Prostate gland (tissue), 2 donors: ENCODE measurements around the gene CACNA1S.

ENCODE experiments used
- POLR2A ChIP-seq: fragments of 450-650 bp; IDR thresholded peaks from one replicate; pipeline ENCODE4 v1.6.1; 2016; ENCODE audit warnings: antibody characterized with exemption, mild to moderate bottlenecking
- POLR2AphosphoS5 ChIP-seq: sonication (generic); formaldehyde crosslinking; IDR thresholded peaks from one replicate; pipeline ENCODE4 v1.6.1; 2017; ENCODE audit warnings: antibody characterized with exemption
- TF ChIP-seq, protein P1 (sequence below), 4 experiments: fragments of 200-600 bp in 2 of 4; fragments of 450-650 bp in 2 of 4; sonication (generic) in 2 of 4; IDR thresholded peaks; 1 replicate in 3 of 4; 2 replicates in 1 of 4; pipeline ENCODE4 v1.5.1; 2016 to 2019; ENCODE audit warnings: antibody characterized with exemption in 4 of 4, mild to moderate bottlenecking in 2 of 4, moderate library complexity in 2 of 4

DNA sequence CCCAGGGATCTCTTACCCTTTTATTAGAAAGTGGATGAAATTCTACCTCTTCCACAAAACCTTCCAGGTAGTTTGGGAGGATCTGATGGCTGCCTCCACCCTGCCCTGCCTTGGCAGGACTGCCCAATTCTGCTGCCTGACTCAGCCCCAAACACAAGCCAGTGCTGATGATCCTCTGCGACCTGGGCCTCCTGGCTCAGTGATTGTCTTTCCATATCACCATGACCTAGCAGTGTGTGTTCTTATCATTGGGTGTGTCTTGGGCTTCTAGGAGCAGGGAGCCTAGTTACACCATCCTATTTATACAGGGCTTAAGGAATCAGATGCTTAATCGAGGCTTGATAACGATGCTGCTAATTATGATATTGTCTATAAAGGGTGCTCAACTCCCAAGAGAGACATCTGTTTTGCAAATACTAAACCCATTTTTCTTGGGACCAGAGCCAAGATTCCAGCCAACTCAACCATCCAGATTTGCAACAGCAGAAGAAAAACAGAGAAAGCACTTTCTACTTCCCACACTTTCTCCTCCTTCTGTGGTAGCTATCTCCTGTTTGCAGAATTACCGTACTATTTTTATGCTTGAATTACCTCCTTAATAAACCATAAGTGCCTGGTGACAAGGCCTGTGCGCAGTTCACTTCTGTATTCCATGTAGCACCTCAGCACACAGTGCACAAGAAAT lies 52.2 kb downstream of the CACNA1S start:
- TF ChIP-seq POLR2A (no peak), POLR2AphosphoS5 (no peak)
- TF ChIP-seq, protein P1, sequence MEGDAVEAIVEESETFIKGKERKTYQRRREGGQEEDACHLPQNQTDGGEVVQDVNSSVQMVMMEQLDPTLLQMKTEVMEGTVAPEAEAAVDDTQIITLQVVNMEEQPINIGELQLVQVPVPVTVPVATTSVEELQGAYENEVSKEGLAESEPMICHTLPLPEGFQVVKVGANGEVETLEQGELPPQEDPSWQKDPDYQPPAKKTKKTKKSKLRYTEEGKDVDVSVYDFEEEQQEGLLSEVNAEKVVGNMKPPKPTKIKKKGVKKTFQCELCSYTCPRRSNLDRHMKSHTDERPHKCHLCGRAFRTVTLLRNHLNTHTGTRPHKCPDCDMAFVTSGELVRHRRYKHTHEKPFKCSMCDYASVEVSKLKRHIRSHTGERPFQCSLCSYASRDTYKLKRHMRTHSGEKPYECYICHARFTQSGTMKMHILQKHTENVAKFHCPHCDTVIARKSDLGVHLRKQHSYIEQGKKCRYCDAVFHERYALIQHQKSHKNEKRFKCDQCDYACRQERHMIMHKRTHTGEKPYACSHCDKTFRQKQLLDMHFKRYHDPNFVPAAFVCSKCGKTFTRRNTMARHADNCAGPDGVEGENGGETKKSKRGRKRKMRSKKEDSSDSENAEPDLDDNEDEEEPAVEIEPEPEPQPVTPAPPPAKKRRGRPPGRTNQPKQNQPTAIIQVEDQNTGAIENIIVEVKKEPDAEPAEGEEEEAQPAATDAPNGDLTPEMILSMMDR (IDR thresholded peaks at IDR 0.05), result no peak
